ENCODE measurements around the gene C1orf116.

C1orf116 gene

GRCh38 chr1:207013321-207014085, 19.1 kb downstream of the C1orf116 start:
- Histone ChIP-seq H3K27ac (ENCODE audit: low read depth, low read length) (no peak overlapping the region), H3K4me1 (ENCODE audit: control insufficient read depth in 5 of 5, insufficient read depth in 5 of 5, low read length in 5 of 5) (no peaks in the 10 kb centered on the region), H3K9ac (ENCODE audit: low read length in 5 of 5) (no peak overlapping the region), H3K36me3 (ENCODE audit: control insufficient read depth in 5 of 5, insufficient read depth in 5 of 5, low read length in 5 of 5) (no peaks in the 10 kb centered on the region), H3K4me3 (ENCODE audit: low read depth in 1 of 5, low read length in 5 of 5) (no peak overlapping the region), H3K9me3 (ENCODE audit: control insufficient read depth in 5 of 5, low read length in 5 of 5) (no peaks in the 10 kb centered on the region), H3K27me3 (ENCODE audit: control insufficient read depth in 5 of 5, insufficient read depth in 4 of 5, low read length in 5 of 5) (peaks cover 0 to 3% (median 2%) of the 10 kb centered on the region in 5 donors)

- Histone ChIP-seq H3K4me1 (ENCODE audit: control insufficient read depth in 5 of 5, insufficient read depth in 5 of 5, low read length in 5 of 5) (peaks cover 0 to under 1% (median 0%) of the 10 kb centered on the region in 5 donors), H3K9me3 (ENCODE audit: control insufficient read depth in 5 of 5, low read length in 5 of 5) (no peaks in the 10 kb centered on the region), H3K36me3 (ENCODE audit: control insufficient read depth in 5 of 5, insufficient read depth in 5 of 5, low read length in 5 of 5) (no peaks in the 10 kb centered on the region), H3K27me3 (ENCODE audit: control insufficient read depth in 5 of 5, insufficient read depth in 4 of 5, low read length in 5 of 5) (peaks cover 0 to 5% (median 2%) of the 10 kb centered on the region in 5 donors), H3K9ac (ENCODE audit: low read length in 5 of 5) (no peak overlapping the region), H3K4me3 (ENCODE audit: low read depth in 1 of 5, low read length in 5 of 5) (no peak overlapping the region), H3K27ac (ENCODE audit: low read depth, low read length) (no peak overlapping the region)
These were observed 21.8 kb downstream of the C1orf116 start for GRCh38 chr1:207010726-207011125.

- Histone ChIP-seq H3K27me3 (ENCODE audit: control insufficient read depth in 5 of 5, insufficient read depth in 4 of 5, low read length in 5 of 5) (peaks cover 0 to 5% (median 2%) of the 10 kb centered on the region in 5 donors), H3K36me3 (ENCODE audit: control insufficient read depth in 5 of 5, insufficient read depth in 5 of 5, low read length in 5 of 5) (no peaks in the 10 kb centered on the region), H3K4me1 (ENCODE audit: control insufficient read depth in 5 of 5, insufficient read depth in 5 of 5, low read length in 5 of 5) (peaks cover 0 to 7% (median 0%) of the 10 kb centered on the region in 5 donors), H3K4me3 (ENCODE audit: low read depth in 1 of 5, low read length in 5 of 5) (no peak overlapping the region), H3K9me3 (ENCODE audit: control insufficient read depth in 5 of 5, low read length in 5 of 5) (no peaks in the 10 kb centered on the region), H3K27ac (ENCODE audit: low read depth, low read length) (no peak overlapping the region), H3K9ac (ENCODE audit: low read length in 5 of 5) (no peak overlapping the region)
These were observed 22.6 kb downstream of the C1orf116 start for GRCh38 chr1:207009945-207010344.

- peaks cover 0 to 5% (median 2%) of the 10 kb centered on the region in 5 donors for H3K27me3 ChIP-seq (ENCODE audit: control insufficient read depth in 5 of 5, insufficient read depth in 4 of 5, low read length in 5 of 5)
- no peaks in the 10 kb centered on the region for H3K36me3 ChIP-seq (ENCODE audit: control insufficient read depth in 5 of 5, insufficient read depth in 5 of 5, low read length in 5 of 5)
- H3K27ac ChIP-seq (ENCODE audit: low read depth, low read length): no peak overlapping the region
- H3K9me3 ChIP-seq (ENCODE audit: control insufficient read depth in 5 of 5, low read length in 5 of 5): no peaks in the 10 kb centered on the region
- H3K4me3 ChIP-seq (ENCODE audit: low read depth in 1 of 5, low read length in 5 of 5): no peak overlapping the region
- H3K9ac ChIP-seq (ENCODE audit: low read length in 5 of 5): no peak overlapping the region
- peaks cover 0 to 9% (median 0%) of the 10 kb centered on the region in 5 donors for H3K4me1 ChIP-seq (ENCODE audit: control insufficient read depth in 5 of 5, insufficient read depth in 5 of 5, low read length in 5 of 5)
These were observed 23.2 kb downstream of the C1orf116 start for GRCh38 chr1:207009182-207009850.

GRCh38 chr1:207007352-207008033, 25.1 kb downstream of the C1orf116 start:
- no peak overlapping the region for H3K27ac ChIP-seq (ENCODE audit: low read depth, low read length)
- peaks cover 0 to 3% (median 0%) of the 10 kb centered on the region in 5 donors for H3K27me3 ChIP-seq (ENCODE audit: control insufficient read depth in 5 of 5, insufficient read depth in 4 of 5, low read length in 5 of 5)
- H3K9me3 ChIP-seq (ENCODE audit: control insufficient read depth in 5 of 5, low read length in 5 of 5): no peaks in the 10 kb centered on the region
- no peak overlapping the region for H3K4me3 ChIP-seq (ENCODE audit: low read depth in 1 of 5, low read length in 5 of 5)
- peaks cover 0 to 9% (median 0%) of the 10 kb centered on the region in 5 donors for H3K4me1 ChIP-seq (ENCODE audit: control insufficient read depth in 5 of 5, insufficient read depth in 5 of 5, low read length in 5 of 5)
- no peaks in the 10 kb centered on the region for H3K36me3 ChIP-seq (ENCODE audit: control insufficient read depth in 5 of 5, insufficient read depth in 5 of 5, low read length in 5 of 5)
- H3K9ac ChIP-seq (ENCODE audit: low read length in 5 of 5): no peak overlapping the region

GRCh38 chr1:207006914-207007313, 25.6 kb downstream of the C1orf116 start:
- Histone ChIP-seq H3K27ac (ENCODE audit: low read depth, low read length) (no peak overlapping the region), H3K27me3 (ENCODE audit: control insufficient read depth in 5 of 5, insufficient read depth in 4 of 5, low read length in 5 of 5) (peaks cover 0 to 3% (median 0%) of the 10 kb centered on the region in 5 donors), H3K36me3 (ENCODE audit: control insufficient read depth in 5 of 5, insufficient read depth in 5 of 5, low read length in 5 of 5) (no peaks in the 10 kb centered on the region), H3K4me1 (ENCODE audit: control insufficient read depth in 5 of 5, insufficient read depth in 5 of 5, low read length in 5 of 5) (peaks cover 0 to 9% (median 0%) of the 10 kb centered on the region in 5 donors), H3K9ac (ENCODE audit: low read length in 5 of 5) (no peak overlapping the region), H3K4me3 (ENCODE audit: low read depth in 1 of 5, low read length in 5 of 5) (no peak overlapping the region), H3K9me3 (ENCODE audit: control insufficient read depth in 5 of 5, low read length in 5 of 5) (no peaks in the 10 kb centered on the region)

GRCh38 chr1:207006083-207006482, 26.5 kb downstream of the C1orf116 start:
- no peak overlapping the region for H3K27ac ChIP-seq (ENCODE audit: low read depth, low read length)
- no peaks in the 10 kb centered on the region for H3K36me3 ChIP-seq (ENCODE audit: control insufficient read depth in 5 of 5, insufficient read depth in 5 of 5, low read length in 5 of 5)
- H3K9ac ChIP-seq (ENCODE audit: low read length in 5 of 5): no peak overlapping the region
- H3K4me3 ChIP-seq (ENCODE audit: low read depth in 1 of 5, low read length in 5 of 5): no peak overlapping the region
- H3K9me3 ChIP-seq (ENCODE audit: control insufficient read depth in 5 of 5, low read length in 5 of 5): no peaks in the 10 kb centered on the region
- peaks cover 0 to 9% (median 0%) of the 10 kb centered on the region in 5 donors for H3K4me1 ChIP-seq (ENCODE audit: control insufficient read depth in 5 of 5, insufficient read depth in 5 of 5, low read length in 5 of 5)
- H3K27me3 ChIP-seq (ENCODE audit: control insufficient read depth in 5 of 5, insufficient read depth in 4 of 5, low read length in 5 of 5): peaks cover 0 to 3% (median 0%) of the 10 kb centered on the region in 5 donors

- Histone ChIP-seq H3K4me1 (ENCODE audit: control insufficient read depth in 5 of 5, insufficient read depth in 5 of 5, low read length in 5 of 5) (peaks cover 0 to 9% (median 0%) of the 10 kb centered on the region in 5 donors), H3K4me3 (ENCODE audit: low read depth in 1 of 5, low read length in 5 of 5) (no peak overlapping the region), H3K9ac (ENCODE audit: low read length in 5 of 5) (no peak overlapping the region), H3K27me3 (ENCODE audit: control insufficient read depth in 5 of 5, insufficient read depth in 4 of 5, low read length in 5 of 5) (peaks cover 0 to 3% (median 0%) of the 10 kb centered on the region in 5 donors), H3K9me3 (ENCODE audit: control insufficient read depth in 5 of 5, low read length in 5 of 5) (no peaks in the 10 kb centered on the region), H3K27ac (ENCODE audit: low read depth, low read length) (no peak overlapping the region), H3K36me3 (ENCODE audit: control insufficient read depth in 5 of 5, insufficient read depth in 5 of 5, low read length in 5 of 5) (no peaks in the 10 kb centered on the region)
These were observed 27.4 kb downstream of the C1orf116 start for GRCh38 chr1:207004931-207005830.

GRCh38 chr1:207003210-207003609, 29.3 kb downstream of the C1orf116 start:
- Histone ChIP-seq H3K4me1 (ENCODE audit: control insufficient read depth in 5 of 5, insufficient read depth in 5 of 5, low read length in 5 of 5) (peaks cover 0 to 9% (median 0%) of the 10 kb centered on the region in 5 donors), H3K9me3 (ENCODE audit: control insufficient read depth in 5 of 5, low read length in 5 of 5) (no peaks in the 10 kb centered on the region), H3K36me3 (ENCODE audit: control insufficient read depth in 5 of 5, insufficient read depth in 5 of 5, low read length in 5 of 5) (no peaks in the 10 kb centered on the region), H3K9ac (ENCODE audit: low read length in 5 of 5) (no peak overlapping the region), H3K4me3 (ENCODE audit: low read depth in 1 of 5, low read length in 5 of 5) (no peak overlapping the region), H3K27ac (ENCODE audit: low read depth, low read length) (no peak overlapping the region), H3K27me3 (ENCODE audit: control insufficient read depth in 5 of 5, insufficient read depth in 4 of 5, low read length in 5 of 5) (peaks cover 0 to 3% (median 0%) of the 10 kb centered on the region in 5 donors)

Measured in subcutaneous abdominal adipose tissue (tissue), 5 donors.